RPMI8226 (cell line): Measurements from ENCODE around the gene ITGA11.
"Not testable (repeated sequence)": the region's sequence is repeated elsewhere in the genome, so short reads cannot be mapped to it uniquely, and the experiment has no call there.

ENCODE experiments used
- DNase-seq: peaks from one replicate; pipeline ENCODE4 v3.0.0-alpha.2; 2015

Gene ITGA11

GRCh38 chr15:68410466-68411342, 21.3 kb downstream of the ITGA11 start:
- DNase-seq, result no peak

DNA sequence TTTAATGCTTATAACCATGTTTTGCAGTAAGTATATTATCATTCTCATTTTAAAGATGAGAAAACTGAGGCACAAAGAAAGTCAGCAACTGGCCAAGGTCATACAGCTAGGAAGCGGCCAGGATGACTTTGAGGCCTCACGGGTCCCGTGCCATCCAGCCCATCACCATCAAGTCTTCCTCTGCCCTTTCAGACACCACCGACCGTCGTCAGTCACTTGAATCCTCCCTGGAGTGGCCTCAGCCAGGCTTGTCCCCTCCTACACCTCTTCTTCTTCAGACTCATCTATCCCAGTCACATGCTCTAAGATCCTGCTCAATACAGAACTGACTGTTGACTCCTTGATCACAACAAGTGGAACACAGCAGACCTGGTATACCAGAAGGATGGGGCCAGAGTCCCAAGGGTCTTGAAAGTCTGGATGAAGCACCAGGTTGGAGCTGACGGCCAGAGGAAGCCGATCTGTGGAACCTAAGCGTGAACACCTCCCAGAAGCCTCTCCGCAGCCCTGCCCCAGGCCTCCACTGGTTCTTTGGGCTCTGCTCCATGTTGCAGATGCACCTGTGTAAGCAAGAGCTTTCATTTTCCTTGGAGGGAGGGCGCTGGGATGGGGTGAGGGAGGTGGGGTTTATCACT, 22.1 kb downstream of the ITGA11 start:
- no peak for DNase-seq

DNA sequence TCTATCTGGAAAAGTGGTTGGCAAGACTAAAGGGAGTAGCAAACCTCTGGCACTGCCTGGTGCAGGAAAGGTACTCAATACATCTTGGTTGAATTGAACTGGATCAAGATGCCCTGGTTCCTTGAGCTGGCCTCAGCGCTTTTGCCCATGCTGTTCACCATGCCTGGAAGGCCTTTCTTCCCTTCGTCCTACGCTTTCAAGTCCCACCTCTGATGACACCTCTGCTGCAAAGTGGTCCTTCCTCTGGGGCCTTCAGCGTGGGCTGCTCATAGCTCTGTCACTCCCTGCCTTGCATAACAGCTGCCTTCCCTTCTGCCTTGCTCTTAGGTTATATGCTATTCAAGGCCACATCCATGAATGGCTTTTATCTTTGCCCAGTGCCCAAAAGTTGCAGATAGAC, 23.0 kb downstream of the ITGA11 start:
- no peak for DNase-seq

- DNase-seq, result no peak
Measured at GRCh38 chr15:68407886-68408881, 23.8 kb downstream of the ITGA11 start.

DNA sequence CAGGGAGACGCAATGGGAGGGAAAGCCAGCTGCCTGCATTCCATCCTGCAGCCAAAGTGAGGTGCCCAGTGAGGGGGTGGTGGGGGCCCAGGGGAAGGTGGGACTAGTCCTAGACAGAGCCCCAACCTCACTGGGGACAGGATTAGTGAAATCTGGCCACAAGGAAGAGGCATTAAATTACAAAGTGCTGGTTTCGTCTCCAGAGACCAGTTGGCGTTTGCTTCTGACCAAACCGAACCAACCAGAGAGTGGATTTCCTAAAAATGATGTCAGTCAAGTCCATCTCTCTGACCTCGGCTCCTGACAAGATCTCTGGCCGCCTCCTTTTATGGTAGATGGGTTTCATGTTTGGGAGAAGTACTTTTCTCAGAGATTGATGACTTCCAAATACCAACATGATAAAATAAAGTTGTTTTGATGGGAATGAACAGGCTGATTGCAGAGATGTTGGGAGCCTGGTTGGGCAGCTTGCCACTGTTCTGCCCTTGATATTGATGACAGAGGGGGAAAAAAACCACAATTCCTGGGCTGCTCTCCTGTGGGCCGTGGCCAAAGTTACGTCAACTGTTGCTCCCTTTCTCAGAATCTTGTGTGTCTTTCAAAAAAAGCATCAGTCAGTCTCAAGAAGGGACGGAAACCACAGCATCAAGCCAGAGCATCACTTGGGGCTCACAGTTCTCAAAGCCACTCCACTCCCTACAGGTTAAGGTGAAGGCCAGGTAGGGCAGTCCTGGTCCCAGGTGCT, 24.6 kb downstream of the ITGA11 start:
- DNase-seq, result no peak

DNA sequence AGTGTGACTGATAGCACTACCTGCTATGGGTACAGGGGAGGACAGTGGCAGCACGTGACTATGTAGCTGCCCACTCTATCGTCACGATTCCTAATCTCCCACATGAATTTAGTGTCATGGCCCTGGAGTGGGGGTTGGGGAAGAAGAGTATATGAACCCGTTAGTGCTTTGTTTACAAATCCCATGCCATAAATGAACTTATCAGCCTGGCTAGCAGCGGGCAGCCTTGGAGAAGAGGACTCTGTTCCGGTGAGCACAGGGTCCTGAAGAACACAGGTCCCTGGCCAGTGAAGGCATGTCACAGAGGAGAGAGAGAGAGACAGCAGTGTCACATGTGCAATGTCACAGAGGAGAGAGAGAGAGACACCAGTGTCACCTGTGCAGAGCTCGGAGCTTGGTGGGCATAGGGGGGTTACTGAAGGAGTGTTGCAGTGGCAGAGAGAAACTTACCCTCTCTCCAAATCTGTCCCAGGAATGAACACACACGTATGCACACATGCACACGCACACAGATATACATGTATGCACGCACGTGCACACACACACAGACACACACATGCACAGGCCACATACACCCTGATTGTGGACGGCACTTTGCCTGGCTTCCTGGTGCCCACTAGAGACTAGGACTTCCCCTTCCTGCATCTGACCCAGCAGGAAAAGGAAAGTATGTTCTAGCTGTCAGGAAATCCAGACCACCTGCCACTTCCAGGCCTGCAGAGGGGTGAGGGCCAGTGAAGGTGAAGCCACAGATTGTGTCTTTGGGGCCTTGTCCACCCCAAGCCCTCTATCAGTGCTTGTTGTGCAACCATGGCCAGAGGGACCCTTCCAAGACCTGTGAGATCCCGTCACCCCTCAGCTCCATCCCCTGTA, 26.3 kb downstream of the ITGA11 start:
- DNase-seq, result no peak

DNA sequence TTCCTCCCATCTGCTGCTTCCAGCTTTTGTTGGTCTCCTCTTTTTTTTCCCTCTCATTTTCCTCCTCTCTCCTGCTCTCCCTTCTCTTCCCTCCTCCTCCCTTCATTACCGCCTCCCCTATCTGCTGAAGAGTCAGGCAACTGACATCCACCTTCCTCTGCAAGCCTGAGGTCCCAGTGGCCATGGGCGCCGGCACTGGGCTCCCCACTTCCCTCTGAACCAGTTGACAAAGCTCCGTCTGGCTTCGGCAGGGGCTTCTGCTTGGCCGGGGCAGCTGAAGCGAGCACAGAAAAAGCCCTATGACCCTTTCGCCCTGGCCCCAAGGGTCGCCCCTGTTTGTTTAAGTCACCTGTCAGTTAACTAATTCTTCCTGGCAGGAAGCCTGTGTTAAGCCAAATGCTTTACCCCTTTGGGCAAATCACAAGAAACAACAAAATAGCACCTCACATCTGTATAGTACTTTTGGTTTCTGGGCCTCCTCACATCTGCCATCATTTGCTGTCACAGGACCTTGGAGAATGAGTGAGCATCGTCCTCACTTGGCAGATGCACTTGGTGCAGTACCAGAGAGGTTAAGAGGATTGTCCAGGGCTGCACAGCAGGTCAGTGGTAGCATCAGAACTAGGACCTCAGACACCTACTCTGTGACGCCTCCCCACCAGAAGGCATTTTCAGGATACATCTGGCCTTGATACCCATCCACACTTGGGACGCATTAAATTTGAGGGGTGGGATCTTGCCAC, 27.7 kb downstream of the ITGA11 start:
- no peak for DNase-seq

DNA sequence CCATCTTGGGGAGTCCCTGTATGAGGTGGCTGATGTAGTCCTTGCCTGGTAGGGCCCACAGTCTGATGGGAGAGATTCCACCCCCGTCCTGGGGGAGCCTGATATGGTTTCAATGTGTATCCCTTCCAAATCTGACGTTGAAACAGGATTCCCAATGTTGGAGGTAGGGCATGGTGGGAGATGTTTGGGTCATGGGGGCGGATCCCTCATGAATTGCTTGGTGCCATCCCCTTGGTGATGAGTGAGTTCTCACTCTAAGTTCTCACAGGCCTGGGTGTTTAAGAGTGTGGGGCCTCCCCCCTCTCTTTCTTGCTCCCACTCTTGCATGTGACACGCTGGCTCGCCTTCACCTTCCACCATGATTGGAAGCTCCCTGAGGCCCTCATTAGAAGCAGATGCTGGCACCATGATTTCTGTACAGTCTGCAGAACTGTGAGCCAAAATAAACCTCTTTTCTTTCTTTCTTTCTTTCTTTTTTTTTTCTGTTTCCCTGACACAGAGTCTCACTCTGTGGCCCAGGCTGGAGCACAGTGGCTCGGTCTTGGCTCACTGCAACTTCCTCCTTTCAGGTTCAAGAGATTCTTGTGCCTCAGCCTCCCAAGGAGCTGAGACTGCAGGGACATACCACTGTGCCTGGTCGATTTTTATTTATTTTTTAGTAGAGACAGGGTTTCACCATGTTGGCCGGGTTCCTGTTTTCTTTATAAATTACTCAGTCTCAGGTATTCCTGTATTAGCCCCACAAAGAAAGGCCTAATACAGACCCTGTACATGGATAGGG, 28.6 kb downstream of the ITGA11 start:
- no peak for DNase-seq

DNA sequence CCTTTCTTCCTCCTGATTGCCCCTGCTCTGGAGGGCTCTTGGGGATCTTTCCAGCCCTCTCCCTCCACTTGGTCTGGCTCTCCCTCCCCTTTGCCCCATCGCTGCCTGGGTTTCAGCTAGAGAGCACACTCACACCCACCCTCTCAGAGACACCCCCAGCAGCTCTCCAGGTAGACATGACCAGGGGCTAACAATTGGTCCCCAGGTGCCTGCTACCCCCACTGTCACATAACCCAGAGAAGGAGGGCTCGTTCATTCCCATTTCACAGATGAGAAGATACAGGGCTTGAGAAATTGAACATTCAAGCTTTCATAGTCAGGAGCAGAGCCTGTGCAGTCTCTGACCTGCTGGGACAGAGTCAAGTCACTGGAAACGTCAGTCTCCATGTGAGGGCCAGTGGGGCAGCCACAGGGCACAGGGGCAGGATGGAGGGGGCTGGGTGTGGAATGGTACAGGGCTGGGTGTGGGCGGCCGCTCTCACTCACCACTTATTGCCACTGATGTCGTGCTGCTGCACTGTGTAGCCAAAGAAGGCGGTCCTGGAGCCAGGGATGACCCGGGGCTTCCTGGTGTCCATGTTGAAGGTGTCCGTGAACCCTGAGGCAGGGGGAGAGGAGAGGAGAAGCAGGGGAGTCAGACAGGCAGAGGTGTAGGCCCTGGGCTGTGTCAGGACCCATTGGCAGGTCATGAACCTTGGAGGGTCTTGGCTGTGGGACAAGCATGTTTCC, 29.4 kb downstream of the ITGA11 start:
- DNase-seq, result no peak

- no peak for DNase-seq
Measured at GRCh38 chr15:68401496-68402431, 30.2 kb downstream of the ITGA11 start.

DNA sequence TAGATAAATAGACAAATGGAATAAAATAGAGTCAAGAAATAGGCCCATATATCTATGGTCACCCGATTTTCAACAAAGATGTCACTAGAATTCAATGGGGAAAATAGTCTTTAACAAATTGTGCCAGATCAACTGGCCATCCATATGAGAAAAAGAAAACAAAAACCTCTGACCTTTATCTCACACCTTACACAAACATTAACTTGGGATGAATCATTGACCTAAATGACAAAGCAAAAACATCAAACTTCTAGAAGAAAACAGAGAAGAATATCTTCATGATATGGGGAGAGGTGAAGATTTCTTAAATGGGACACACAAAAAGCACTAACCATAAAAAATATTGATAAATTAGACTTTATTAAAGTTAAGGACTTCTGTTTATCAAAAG, 31.9 kb downstream of the ITGA11 start:
- DNase-seq, result no peak

DNA sequence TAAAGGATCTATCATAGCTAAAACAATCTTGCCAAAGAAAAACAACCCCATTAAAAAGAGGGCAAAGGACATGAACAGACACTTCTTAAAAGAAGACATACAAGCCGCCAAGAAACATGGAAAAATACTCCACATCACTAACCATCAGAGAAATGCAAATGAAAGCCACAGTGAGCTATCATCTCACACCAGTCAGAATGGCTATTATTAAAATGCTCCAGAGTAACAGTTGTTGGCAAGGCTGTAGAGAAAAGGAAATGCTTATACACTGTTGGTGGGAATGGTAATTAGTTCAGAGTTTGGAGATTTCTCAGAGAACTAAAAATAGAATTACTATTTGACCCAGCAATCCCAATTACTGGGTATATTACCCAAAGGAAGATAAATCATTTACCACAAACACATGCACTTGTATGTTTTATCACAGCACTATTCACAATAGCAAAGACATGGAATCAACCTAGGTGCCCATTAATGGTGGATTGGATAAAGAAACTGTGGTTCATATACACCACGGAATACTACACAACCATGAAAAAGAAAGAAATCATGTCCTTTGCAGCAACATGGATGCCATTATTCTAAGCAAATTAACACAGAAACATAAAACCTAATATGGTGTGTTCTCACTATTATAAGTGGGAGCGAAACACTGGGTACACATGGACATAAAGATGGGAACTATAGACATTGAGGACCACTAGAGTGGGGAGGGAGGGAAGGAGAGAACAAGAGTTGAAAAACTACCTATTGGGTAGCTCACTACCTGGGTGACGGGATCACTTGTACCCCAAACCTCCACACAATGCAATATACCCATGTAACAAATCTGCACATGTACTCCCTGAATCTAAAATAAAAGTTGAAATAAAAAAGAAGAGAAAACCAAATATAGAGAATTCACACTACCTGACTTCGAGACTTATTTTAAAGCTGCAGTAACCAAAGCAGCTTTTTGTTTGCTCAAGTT, 32.6 kb downstream of the ITGA11 start:
- DNase-seq, result no peak

GRCh38 chr15:68397999-68398398, 34.0 kb downstream of the ITGA11 start:
- not testable (repeated sequence) for DNase-seq

- no peak for DNase-seq
Measured at GRCh38 chr15:68396068-68396467, 35.9 kb downstream of the ITGA11 start.

DNA sequence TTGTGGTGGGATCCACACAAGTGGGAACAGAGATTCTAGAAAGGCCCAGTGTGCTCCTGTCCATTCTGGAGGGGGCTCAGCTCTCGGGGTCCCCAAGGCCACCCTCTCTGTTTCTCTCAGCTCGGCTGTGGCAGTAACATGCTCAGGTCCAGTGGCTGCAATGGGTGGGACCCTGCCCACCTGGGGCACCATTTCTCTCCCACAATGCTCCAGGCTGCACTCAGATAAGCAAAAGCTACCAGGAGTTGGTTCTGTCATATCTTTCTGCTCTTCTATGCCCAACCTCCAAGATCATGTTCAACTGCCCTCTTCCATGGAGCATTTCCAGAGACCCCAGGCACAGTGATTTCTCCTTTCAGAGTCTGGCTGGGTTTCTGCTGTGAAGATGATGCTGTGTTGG, 40.8 kb downstream of the ITGA11 start:
- DNase-seq, result no peak

GRCh38 chr15:68389936-68390817, 41.8 kb downstream of the ITGA11 start:
- DNase-seq, result no peak
